T-helper 2 cell (primary cell): Measurements from ENCODE around the gene ARPC1B.
"Not testable (repeated sequence)": the region's sequence is repeated elsewhere in the genome, so short reads cannot be mapped to it uniquely, and the experiment has no call there.

Experiments
- DNase-seq, 5 experiments: peaks; one replicate each; pipeline versions ENCODE4 v3.0.0 to v3.0.0-alpha.2; 2012 to 2022
- total RNA-seq, 2 donors: gene quantifications; one replicate each; lab custom pipeline; 2026; lab: John Stamatoyannopoulos, UW

The ARPC1B gene
- total RNA-seq, result 19.0 to 19.5 reads per million in 2 donors

- DNase-seq, result peak; percentile 70 to 95 (median 78)
Measured at GRCh38 chr7:99374111-99375064, at the start of gene ARPC1B. Gene ARPC1B (plus strand): TSS chr7:99374730. CDS start chr7:99385715, 10,985 bp downstream.

GRCh38 chr7:99325001-99325493 is 49.5 kb upstream of the ARPC1B start:
- no peak for DNase-seq

GRCh38 chr7:99325592-99326407 is 48.7 kb upstream of the ARPC1B start, which contains the start of gene ARPC1A:
Gene ARPC1A (plus strand): TSS chr7:99325898. CDS start chr7:99333354, 7,456 bp downstream.
- peak; percentile 82 to 93 (median 87) for DNase-seq

DNA sequence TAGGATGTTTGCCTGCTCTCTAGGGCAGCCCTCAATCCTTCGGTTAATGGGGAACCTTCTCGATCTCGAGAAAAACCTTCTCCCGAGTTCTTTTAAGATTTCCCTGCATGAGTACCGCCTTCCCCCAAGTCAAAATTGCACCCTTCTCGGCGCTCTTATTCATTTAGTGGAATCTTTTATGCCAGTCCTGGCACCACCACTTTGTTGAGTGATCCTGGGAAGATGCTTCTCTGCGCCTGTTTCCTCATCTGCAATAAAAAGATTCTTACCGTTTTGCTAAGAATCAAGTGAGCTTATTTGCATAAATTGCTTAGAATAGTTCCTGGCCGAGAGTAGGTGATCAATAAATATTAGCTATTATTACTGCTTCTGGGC is 48.1 kb upstream of the ARPC1B start:
- DNase-seq, result no peak

- peak in 1 of 5 experiments; percentile 67 for DNase-seq
Measured at GRCh38 chr7:99330314-99330961, 44.1 kb upstream of the ARPC1B start.

GRCh38 chr7:99331002-99331401 is 43.5 kb upstream of the ARPC1B start:
- DNase-seq, result no peak

DNA sequence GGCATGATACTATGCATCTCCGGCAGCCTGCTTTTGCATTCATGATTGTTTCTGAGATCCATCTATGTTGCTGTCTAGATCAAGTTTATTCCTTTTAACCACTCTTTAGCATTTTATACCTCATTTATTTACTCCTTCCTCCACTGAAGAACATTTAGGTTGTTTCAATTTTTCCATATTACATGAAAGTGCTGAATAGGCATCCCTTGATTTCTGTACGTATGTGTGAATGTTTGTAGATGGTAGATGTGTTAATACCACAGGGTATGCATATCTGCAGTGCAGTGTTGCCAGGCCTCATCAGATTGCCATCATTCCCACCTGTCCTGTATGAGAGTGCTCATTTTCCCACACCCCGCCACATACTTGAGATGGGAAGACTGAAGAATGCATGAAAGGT is 34.9 kb upstream of the ARPC1B start:
- DNase-seq, result no peak

- no peak for DNase-seq
Measured at GRCh38 chr7:99340659-99341058, 33.9 kb upstream of the ARPC1B start.

DNA sequence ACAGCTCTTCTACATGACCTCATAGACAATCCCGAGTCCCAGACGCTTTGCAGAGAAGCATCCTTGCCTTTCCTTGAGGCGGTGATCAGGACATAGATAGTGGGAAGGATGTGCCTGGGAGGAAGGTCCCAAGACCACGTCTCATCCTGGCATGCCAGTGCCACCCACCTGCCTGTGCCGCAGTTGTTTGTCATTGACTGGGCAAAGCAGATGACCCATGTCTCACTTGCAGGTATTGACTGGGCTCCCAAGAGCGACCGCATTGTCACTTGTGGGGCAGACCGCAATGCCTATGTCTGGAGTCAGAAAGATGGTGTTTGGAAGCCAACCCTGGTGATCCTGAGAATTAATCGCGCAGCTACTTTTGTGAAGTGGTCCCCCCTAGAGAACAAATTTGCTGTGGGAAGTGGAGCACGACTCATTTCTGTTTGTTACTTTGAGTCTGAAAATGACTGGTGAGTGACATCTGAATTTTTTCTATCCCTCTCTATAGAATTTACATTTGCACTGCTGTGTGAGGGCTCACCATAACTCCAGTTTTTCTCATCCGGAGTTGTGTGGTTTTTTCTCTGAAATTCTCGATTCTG is 30.4 kb upstream of the ARPC1B start:
- DNase-seq, result no peak

DNA sequence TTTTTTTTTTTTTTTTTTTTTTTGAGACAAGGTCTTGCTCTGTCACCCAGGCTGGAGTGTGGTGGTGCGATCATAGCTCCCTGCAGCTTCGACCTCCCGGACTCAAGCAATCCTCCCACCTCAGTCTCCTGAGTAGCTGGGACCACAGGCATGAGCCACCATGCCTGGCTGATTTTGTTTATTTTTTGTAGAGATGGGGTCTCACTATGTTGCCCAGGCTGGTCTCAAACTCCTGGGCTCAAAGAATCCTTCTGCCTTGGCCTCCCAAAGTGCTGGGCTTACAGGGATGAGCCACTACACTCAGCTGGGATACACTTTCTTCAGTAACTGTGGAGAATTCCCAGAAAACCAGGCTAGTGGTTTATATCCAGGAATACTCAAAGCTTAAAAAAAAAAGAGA is 23.9 kb upstream of the ARPC1B start:
- DNase-seq, result not testable (repeated sequence)

DNA sequence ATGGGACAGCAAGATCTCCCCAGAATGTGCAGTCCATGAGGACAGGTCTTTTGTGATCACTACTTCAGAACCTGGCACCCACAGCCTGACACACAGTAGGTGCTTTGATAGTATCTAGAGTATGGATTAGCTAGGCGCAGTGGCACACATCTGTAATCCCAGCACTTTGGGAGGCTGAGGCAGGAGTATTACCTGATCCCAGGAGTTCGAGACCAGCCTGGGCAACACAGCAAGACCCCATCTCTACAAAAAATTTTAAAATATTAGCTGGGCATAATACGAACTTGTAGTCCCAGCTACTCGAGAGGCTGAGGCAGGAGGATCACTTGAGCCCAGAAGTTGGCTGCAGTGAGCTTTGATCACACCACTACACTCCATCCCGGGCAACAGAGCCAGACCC is 22.3 kb upstream of the ARPC1B start:
- no peak for DNase-seq

DNA sequence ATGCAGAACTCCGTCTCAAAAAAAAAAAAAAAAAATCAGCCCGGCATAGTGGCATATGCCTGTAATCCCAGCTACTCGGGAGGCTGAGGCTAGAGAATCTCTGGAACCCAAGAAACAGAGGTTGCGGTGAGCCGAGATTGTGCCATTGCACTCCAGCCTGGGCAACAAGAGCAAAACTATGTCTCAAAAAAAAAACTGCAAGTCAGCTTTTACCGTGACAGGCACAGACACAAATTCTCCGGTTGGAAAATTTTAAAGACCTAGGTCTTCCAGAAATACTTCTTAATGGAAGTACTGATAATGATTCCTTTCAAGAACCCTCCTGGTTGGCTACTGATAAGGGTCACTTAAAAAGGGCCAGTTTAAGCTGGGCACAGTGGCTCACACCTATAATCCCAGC is 19.4 kb upstream of the ARPC1B start:
- no peak for DNase-seq

DNA sequence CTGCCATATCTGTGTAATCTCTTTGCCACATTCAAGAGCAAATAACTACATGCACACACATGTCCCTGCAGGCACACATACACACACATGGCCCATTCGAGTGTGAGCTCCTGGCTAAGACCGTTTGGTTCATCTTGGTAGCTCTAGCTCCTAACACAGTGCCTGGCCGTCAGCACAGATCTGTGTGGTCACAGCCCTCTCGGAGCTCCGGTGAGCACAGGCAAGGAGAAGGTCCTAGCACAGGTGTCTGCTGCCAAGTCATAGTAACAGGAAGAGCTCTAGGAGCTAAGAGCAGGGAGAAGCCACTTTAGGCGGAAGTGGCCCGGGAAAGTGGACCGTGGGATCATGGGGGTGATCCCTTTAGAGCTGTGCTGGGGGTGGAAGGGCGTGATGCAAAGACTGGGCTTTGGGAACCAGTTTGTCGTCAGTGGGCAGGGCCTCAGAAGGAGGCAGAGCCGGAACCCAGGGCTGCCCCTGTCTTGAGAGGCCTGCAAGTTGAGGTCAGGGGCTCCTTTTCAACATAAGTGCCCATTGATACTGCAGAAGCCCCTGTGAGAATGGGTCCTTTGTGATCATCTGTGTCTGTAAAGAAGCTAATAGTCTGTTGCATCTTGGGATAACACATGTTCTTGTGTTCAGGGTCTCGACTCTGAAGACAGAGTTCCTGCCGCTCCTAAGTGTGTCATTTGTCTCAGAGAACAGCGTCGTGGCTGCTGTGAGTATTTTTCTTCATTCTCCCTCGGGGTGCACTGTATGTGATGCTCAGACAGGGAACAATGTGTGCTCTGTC is 16.6 kb upstream of the ARPC1B start:
- no peak for DNase-seq

- not testable (repeated sequence) for DNase-seq
Measured at GRCh38 chr7:99358521-99358920, 16.0 kb upstream of the ARPC1B start.

DNA sequence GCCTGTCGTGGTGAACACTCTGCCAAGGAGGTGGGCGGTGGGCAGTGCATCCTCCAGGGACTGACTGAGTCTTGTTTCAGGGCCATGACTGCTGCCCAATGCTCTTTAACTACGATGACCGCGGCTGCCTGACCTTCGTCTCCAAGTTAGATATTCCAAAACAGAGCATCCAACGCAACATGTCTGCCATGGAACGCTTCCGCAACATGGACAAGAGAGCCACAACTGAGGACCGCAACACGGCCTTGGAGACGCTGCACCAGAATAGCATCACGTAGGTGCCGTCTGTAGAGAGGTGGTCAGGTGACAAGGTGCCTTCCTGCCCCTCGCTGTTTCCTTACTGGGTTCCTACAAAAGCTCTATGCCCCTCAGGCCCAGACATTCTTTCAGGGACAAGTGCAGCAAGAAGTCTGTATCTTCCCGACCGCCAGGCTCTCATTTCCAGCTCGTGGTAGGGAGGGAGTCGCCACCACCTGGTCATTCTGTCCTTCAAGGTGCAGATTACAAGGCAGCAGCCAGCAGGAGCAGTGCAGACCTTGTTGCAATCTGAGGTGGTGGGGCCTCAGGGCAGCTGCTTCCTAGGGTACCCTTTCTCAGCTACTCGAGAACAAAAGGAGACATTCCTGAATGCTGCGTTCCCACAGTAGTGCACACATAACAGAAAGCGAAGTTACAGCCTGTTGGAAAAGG is 14.9 kb upstream of the ARPC1B start:
- no peak for DNase-seq

DNA sequence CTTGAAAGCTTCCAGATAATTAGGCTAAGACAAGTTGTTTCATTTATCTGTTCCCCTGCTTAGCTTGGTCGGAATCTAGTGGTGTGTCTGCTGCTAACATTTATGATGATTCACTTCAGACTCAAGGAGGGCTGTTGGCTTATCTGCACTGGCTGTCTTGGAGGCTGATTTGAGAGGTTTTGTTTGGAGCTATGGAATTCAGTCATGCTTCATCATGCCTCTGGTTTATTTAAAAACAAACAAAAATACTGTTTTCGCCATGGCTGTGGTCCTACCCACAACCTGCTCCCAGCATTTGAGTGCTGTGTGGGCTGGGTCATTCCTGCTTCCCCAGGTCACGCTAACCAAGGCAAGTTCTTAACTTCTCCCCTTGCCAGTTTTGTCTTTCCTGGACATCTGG is 11.7 kb upstream of the ARPC1B start:
- no peak for DNase-seq

DNA sequence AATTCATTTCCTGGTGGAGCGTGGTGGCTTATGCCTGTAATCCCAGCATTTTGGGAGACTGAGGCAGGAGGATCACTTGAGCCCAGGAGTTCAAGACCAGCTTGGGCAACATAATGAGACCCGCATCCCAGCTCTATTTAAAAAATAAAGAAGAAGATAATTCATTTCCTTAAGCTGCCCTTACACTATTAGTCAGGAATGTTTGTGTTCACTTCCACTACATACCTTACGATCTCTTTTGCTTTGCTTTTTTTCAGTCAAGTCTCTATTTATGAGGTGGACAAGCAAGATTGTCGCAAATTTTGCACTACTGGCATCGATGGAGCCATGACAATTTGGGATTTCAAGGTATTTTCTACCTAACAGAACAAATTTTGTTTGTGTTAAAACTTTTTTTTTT is 11.2 kb upstream of the ARPC1B start:
- no peak for DNase-seq

DNA sequence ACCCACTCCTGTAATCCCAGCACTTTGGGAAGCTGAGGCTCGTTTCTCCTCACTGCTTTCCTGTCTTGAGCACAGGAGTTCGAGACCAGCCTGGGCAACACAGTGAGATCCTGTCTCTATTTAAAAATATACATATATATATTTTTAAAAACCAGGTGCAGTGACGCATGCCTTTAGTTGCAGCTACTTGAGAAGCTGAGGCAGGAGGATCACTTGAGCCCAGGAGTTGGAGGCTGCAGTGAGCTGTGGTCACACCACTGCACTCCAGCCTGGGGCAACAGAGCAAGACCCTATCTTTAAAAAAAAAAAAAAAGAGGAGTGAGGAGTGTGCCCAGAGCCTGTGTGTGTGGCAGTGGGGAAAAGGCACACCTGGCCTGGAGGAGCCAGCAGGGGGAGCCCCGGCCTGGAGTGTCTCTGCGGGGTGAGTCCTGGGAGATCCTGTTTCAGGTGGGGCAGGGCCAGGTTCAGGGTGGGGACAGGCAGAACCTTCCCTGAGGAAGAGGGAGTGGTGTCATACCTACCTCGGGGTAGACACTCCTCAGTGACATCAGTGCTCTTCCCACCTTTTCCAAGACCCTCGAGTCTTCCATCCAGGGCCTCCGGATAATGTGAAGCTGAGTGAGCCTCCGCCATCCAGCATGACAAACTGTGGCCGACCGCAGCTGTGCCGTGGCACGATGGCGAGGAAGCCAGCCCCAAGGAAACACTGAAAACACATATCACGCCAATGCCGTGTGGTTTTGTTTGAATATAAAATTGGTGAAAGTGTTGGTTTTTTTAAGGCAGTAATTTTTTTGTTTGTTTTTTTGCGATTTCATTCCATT is 9.0 kb upstream of the ARPC1B start:
- peak; percentile 35 to 60 (median 44) for DNase-seq

DNA sequence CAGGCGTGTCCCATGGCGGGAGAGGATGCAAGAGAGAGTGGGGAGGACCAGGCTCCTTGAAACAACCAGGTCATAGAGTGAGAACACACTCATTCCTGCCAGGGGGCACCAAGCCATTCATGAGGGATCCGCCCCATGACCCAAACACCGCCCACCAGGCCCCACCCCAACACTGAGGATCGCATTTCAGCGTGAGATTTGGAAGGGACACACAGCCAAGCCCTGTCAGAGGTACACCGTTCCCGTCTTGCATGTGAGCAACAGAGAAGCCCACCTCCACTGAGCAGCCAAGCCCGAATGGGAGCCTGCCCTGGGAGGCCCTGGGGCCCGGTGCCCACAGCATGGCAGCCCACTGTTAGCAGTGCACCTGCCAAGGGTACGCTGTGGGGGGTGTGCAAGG is 7.9 kb upstream of the ARPC1B start:
- no peak for DNase-seq
